Measurements from ENCODE around the gene IL1R2. TPM values are rescaled to one million over a fixed set of nuclear protein-coding genes. Genes with fewer than 3 reads are reported as not detected.

IL1R2 gene
- total and polyA plus RNA-seq, 4 donors: 0.97 to 38.3 (median 6.3) TPM

GRCh38 chr2:101987832-101988231, 3.9 kb upstream of the IL1R2 start:
- H3K27ac ChIP-seq (ENCODE audit: low read depth in 1 of 2, low read length in 2 of 2): no peak overlapping the region
- no peak for DNase-seq
- intact Hi-C loops (cut with DNase I): no loop called here
- no peak for ATAC-seq (ENCODE audit: low FRiP score)
- no peaks in the 10 kb centered on the region for H3K27me3 ChIP-seq (ENCODE audit: control insufficient read depth in 1 of 2, insufficient read depth in 2 of 2, low read length in 1 of 2)
- no peaks in the 10 kb centered on the region for H3K36me3 ChIP-seq (ENCODE audit: control insufficient read depth in 1 of 2, insufficient read depth in 2 of 2, low read length in 1 of 2)
- 95 to 96% methylated on average over 5 of the region's 5 CpGs for WGBS, 2 donors
- H3K9me3 ChIP-seq (ENCODE audit: control insufficient read depth, low read length): no peaks in the 10 kb centered on the region
- H3K4me3 ChIP-seq (ENCODE audit: low read length in 2 of 2): no peak overlapping the region
- H3K4me1 ChIP-seq (ENCODE audit: control insufficient read depth in 1 of 2, insufficient read depth in 2 of 2, low read length in 2 of 2): no peaks in the 10 kb centered on the region

- Histone ChIP-seq H3K4me1 (ENCODE audit: control insufficient read depth in 1 of 2, insufficient read depth in 2 of 2, low read length in 2 of 2) (no peaks in the 10 kb centered on the region), H3K27me3 (ENCODE audit: control insufficient read depth in 1 of 2, insufficient read depth in 2 of 2, low read length in 1 of 2) (no peaks in the 10 kb centered on the region), H3K4me3 (ENCODE audit: low read length in 2 of 2) (no peak overlapping the region), H3K27ac (ENCODE audit: low read depth in 1 of 2, low read length in 2 of 2) (no peak overlapping the region), H3K36me3 (ENCODE audit: control insufficient read depth in 1 of 2, insufficient read depth in 2 of 2, low read length in 1 of 2) (no peaks in the 10 kb centered on the region), H3K9me3 (ENCODE audit: control insufficient read depth, low read length) (no peaks in the 10 kb centered on the region)
- ATAC-seq (ENCODE audit: low FRiP score): no peak
- intact Hi-C loops (cut with DNase I): no loop called here
- no peak for DNase-seq
- 91 to 94% methylated on average over 7 of the region's 7 CpGs for WGBS, 2 donors
These were observed 3.2 kb upstream of the IL1R2 start for GRCh38 chr2:101988541-101988940.

GRCh38 chr2:101989740-101990460, 1.9 kb upstream of the IL1R2 start:
- intact Hi-C loops (cut with DNase I): loop anchor here in 1 of 2 donors (10.0 kb wide), 1 partner anchor 455 kb away; no protein-coding TSS in a partner anchor
- no peaks in the 10 kb centered on the region for H3K9me3 ChIP-seq (ENCODE audit: control insufficient read depth, low read length)
- no peaks in the 10 kb centered on the region for H3K36me3 ChIP-seq (ENCODE audit: control insufficient read depth in 1 of 2, insufficient read depth in 2 of 2, low read length in 1 of 2)
- DNase-seq (no peak), ATAC-seq (ENCODE audit: low FRiP score) (no peak)
- H3K4me3 ChIP-seq (ENCODE audit: low read length in 2 of 2): no peak overlapping the region
- H3K27me3 ChIP-seq (ENCODE audit: control insufficient read depth in 1 of 2, insufficient read depth in 2 of 2, low read length in 1 of 2): no peaks in the 10 kb centered on the region
- H3K27ac ChIP-seq (ENCODE audit: low read depth in 1 of 2, low read length in 2 of 2): no peak overlapping the region
- 84 to 85% methylated on average over 8 of the region's 8 CpGs for WGBS, 2 donors
- no peaks in the 10 kb centered on the region for H3K4me1 ChIP-seq (ENCODE audit: control insufficient read depth in 1 of 2, insufficient read depth in 2 of 2, low read length in 2 of 2)

GRCh38 chr2:101993772-101994171, 2.0 kb downstream of the IL1R2 start:
- Histone ChIP-seq H3K4me1 (ENCODE audit: control insufficient read depth in 1 of 2, insufficient read depth in 2 of 2, low read length in 2 of 2) (no peaks in the 10 kb centered on the region), H3K9me3 (ENCODE audit: control insufficient read depth, low read length) (no peaks in the 10 kb centered on the region), H3K27me3 (ENCODE audit: control insufficient read depth in 1 of 2, insufficient read depth in 2 of 2, low read length in 1 of 2) (no peaks in the 10 kb centered on the region), H3K27ac (ENCODE audit: low read depth in 1 of 2, low read length in 2 of 2) (no peak overlapping the region), H3K36me3 (ENCODE audit: control insufficient read depth in 1 of 2, insufficient read depth in 2 of 2, low read length in 1 of 2) (no peaks in the 10 kb centered on the region), H3K4me3 (ENCODE audit: low read length in 2 of 2) (no peak overlapping the region)
- no peak for ATAC-seq (ENCODE audit: low FRiP score)
- WGBS, 2 donors: 83 to 84% methylated on average over 6 of the region's 6 CpGs
- DNase-seq: no peak
- intact Hi-C loops (cut with DNase I): loop anchor here in 1 of 2 donors (10.0 kb wide), 1 partner anchor 451 kb away; no protein-coding TSS in a partner anchor

- H3K27me3 ChIP-seq (ENCODE audit: control insufficient read depth in 1 of 2, insufficient read depth in 2 of 2, low read length in 1 of 2): no peaks in the 10 kb centered on the region
- no peak for DNase-seq
- no peaks in the 10 kb centered on the region for H3K4me1 ChIP-seq (ENCODE audit: control insufficient read depth in 1 of 2, insufficient read depth in 2 of 2, low read length in 2 of 2)
- H3K9me3 ChIP-seq (ENCODE audit: control insufficient read depth, low read length): no peaks in the 10 kb centered on the region
- H3K4me3 ChIP-seq (ENCODE audit: low read length in 2 of 2): no peak overlapping the region
- intact Hi-C loops (cut with DNase I): loop anchor here in 1 of 2 donors (10.0 kb wide), 1 partner anchor 450 kb away; no protein-coding TSS in a partner anchor
- H3K36me3 ChIP-seq (ENCODE audit: control insufficient read depth in 1 of 2, insufficient read depth in 2 of 2, low read length in 1 of 2): no peaks in the 10 kb centered on the region
- WGBS, 2 donors: 92 to 100% methylated on average over 1 of the region's 1 CpG
- ATAC-seq (ENCODE audit: low FRiP score): no peak
- no peak overlapping the region for H3K27ac ChIP-seq (ENCODE audit: low read depth in 1 of 2, low read length in 2 of 2)
These were observed 3.3 kb downstream of the IL1R2 start for GRCh38 chr2:101995019-101995418.

GRCh38 chr2:101995804-101996203, 4.0 kb downstream of the IL1R2 start:
- intact Hi-C loops (cut with DNase I): loop anchor here in 1 of 2 donors (10.0 kb wide), 1 partner anchor 449 kb away; no protein-coding TSS in a partner anchor
- H3K4me1 ChIP-seq (ENCODE audit: control insufficient read depth in 1 of 2, insufficient read depth in 2 of 2, low read length in 2 of 2): no peaks in the 10 kb centered on the region
- H3K4me3 ChIP-seq (ENCODE audit: low read length in 2 of 2): no peak overlapping the region
- no peaks in the 10 kb centered on the region for H3K27me3 ChIP-seq (ENCODE audit: control insufficient read depth in 1 of 2, insufficient read depth in 2 of 2, low read length in 1 of 2)
- WGBS, 2 donors: 83 to 87% methylated on average over 9 of the region's 9 CpGs
- DNase-seq (no peak), ATAC-seq (ENCODE audit: low FRiP score) (no peak)
- H3K9me3 ChIP-seq (ENCODE audit: control insufficient read depth, low read length): no peaks in the 10 kb centered on the region
- no peak overlapping the region for H3K27ac ChIP-seq (ENCODE audit: low read depth in 1 of 2, low read length in 2 of 2)
- H3K36me3 ChIP-seq (ENCODE audit: control insufficient read depth in 1 of 2, insufficient read depth in 2 of 2, low read length in 1 of 2): no peaks in the 10 kb centered on the region

GRCh38 chr2:101998556-101998895, 6.8 kb downstream of the IL1R2 start:
- Histone ChIP-seq H3K9me3 (ENCODE audit: control insufficient read depth, low read length) (no peaks in the 10 kb centered on the region), H3K4me1 (ENCODE audit: control insufficient read depth in 1 of 2, insufficient read depth in 2 of 2, low read length in 2 of 2) (no peaks in the 10 kb centered on the region), H3K36me3 (ENCODE audit: control insufficient read depth in 1 of 2, insufficient read depth in 2 of 2, low read length in 1 of 2) (no peaks in the 10 kb centered on the region), H3K27me3 (ENCODE audit: control insufficient read depth in 1 of 2, insufficient read depth in 2 of 2, low read length in 1 of 2) (no peaks in the 10 kb centered on the region), H3K27ac (ENCODE audit: low read depth in 1 of 2, low read length in 2 of 2) (no peak overlapping the region), H3K4me3 (ENCODE audit: low read length in 2 of 2) (no peak overlapping the region)
- intact Hi-C loops (cut with DNase I): loop anchor here in 1 of 2 donors (10.0 kb wide), 1 partner anchor 446 kb away; no protein-coding TSS in a partner anchor
- DNase-seq (no peak), ATAC-seq (ENCODE audit: low FRiP score) (no peak)
- WGBS, 2 donors: 87 to 90% methylated on average over 2 of the region's 2 CpGs

- Histone ChIP-seq H3K4me3 (ENCODE audit: low read length in 2 of 2) (no peak overlapping the region), H3K4me1 (ENCODE audit: control insufficient read depth in 1 of 2, insufficient read depth in 2 of 2, low read length in 2 of 2) (no peaks in the 10 kb centered on the region), H3K9me3 (ENCODE audit: control insufficient read depth, low read length) (no peaks in the 10 kb centered on the region), H3K27ac (ENCODE audit: low read depth in 1 of 2, low read length in 2 of 2) (no peak overlapping the region), H3K36me3 (ENCODE audit: control insufficient read depth in 1 of 2, insufficient read depth in 2 of 2, low read length in 1 of 2) (no peaks in the 10 kb centered on the region), H3K27me3 (ENCODE audit: control insufficient read depth in 1 of 2, insufficient read depth in 2 of 2, low read length in 1 of 2) (no peaks in the 10 kb centered on the region)
- intact Hi-C loops (cut with DNase I): loop anchor here in 1 of 2 donors (10.0 kb wide), 1 partner anchor 446 kb away; no protein-coding TSS in a partner anchor
- DNase-seq (no peak), ATAC-seq (ENCODE audit: low FRiP score) (no peak)
- WGBS, 2 donors: 92 to 94% methylated on average over 6 of the region's 6 CpGs
These were observed 7.4 kb downstream of the IL1R2 start for GRCh38 chr2:101998896-101999789.
